HEK293 (cell line): ENCODE results near the gene KIF4A.
A peak's percentile ranks its signal among the peaks of the same experiment; 100 is the strongest.

ENCODE experiments used
- CTCF ChIA-PET: fragments of 350-600 bp; formaldehyde crosslinking; extraction: SDS; loops from one replicate; lab custom pipeline; 2021; ENCODE audit warnings: antibody characterized with exemption; lab: Yijun Ruan, JAX
- POLR2A ChIA-PET: fragments of 300-600 bp; formaldehyde crosslinking; extraction: SDS; loops from one replicate; lab custom pipeline; 2020; ENCODE audit warnings: antibody characterized with exemption, inconsistent platforms; lab: Yijun Ruan, JAX
- H3K27ac ChIP-seq: fragments of 200-500 bp; sonication (Bioruptor generic); 2 replicates; pipeline ENCODE4 v1.5.1; 2014; ENCODE audit warnings: low read depth, low read length, control low read depth, inconsistent platforms; ENCODE audit errors: extremely low read depth
- H3K36me3 ChIP-seq, 2 experiments: fragments of 200-500 bp in 1 of 2; sonication (Bioruptor generic) in 1 of 2; 1 replicate in 1 of 2; 2 replicates in 1 of 2; pipeline ENCODE4 v1.5.1; 2014 to 2017; ENCODE audit warnings: inconsistent platforms in 2 of 2, low read length in 2 of 2; ENCODE audit not compliant: control insufficient read depth in 2 of 2, insufficient read depth in 1 of 2
- H3K4me1 ChIP-seq: fragments of 200-500 bp; sonication (Bioruptor generic); 2 replicates; pipeline ENCODE4 v1.5.1; 2014; ENCODE audit warnings: mild to moderate bottlenecking, low read length, inconsistent platforms; ENCODE audit not compliant: control insufficient read depth, insufficient read depth
- H3K4me3 ChIP-seq: 2 replicates; pipeline ENCODE4 v1.5.1; 2011; ENCODE audit warnings: low read depth, mild to moderate bottlenecking, control low read depth, low read length, moderate library complexity
- H3K9me3 ChIP-seq: fragments of 200-500 bp; sonication (Bioruptor generic); 2 replicates; pipeline ENCODE4 v1.5.1; 2014; ENCODE audit warnings: low read depth, low read length, inconsistent platforms; ENCODE audit not compliant: control insufficient read depth, insufficient read depth
- EGR2 ChIP-seq: fragments of 450-650 bp; formaldehyde crosslinking; IDR thresholded peaks from 2 replicates; pipeline ENCODE4 v1.5.1; 2016; ENCODE audit warnings: low read depth, missing biosample characterization, missing genetic modification characterization
- KLF10 ChIP-seq: fragments of 450-650 bp; IDR thresholded peaks from 2 replicates; pipeline ENCODE4 v1.5.1; 2018; ENCODE audit warnings: missing biosample characterization, mild to moderate bottlenecking, missing genetic modification characterization
- KLF17 ChIP-seq: fragments of 450-650 bp; formaldehyde crosslinking; IDR thresholded peaks from 2 replicates; pipeline ENCODE4 v1.5.1; 2016; ENCODE audit warnings: missing biosample characterization, missing genetic modification characterization
- KLF8 ChIP-seq: fragments of 450-650 bp; formaldehyde crosslinking; IDR thresholded peaks from 2 replicates; pipeline ENCODE4 v1.5.1; 2016; ENCODE audit warnings: missing biosample characterization, missing genetic modification characterization
- KLF9 ChIP-seq: fragments of 450-650 bp; formaldehyde crosslinking; IDR thresholded peaks from 2 replicates; pipeline ENCODE4 v1.5.1; 2016; ENCODE audit warnings: missing biosample characterization, missing genetic modification characterization, low read depth
- PRDM10 ChIP-seq: fragments of 450-650 bp; formaldehyde crosslinking; IDR thresholded peaks from 2 replicates; pipeline ENCODE4 v1.5.1; 2016; ENCODE audit warnings: missing biosample characterization, missing genetic modification characterization
- RBAK ChIP-seq: fragments of 450-650 bp; formaldehyde crosslinking; IDR thresholded peaks from 2 replicates; pipeline ENCODE4 v1.5.1; 2016; ENCODE audit warnings: missing biosample characterization, missing genetic modification characterization
- REPIN1 ChIP-seq: fragments of 450-650 bp; formaldehyde crosslinking; IDR thresholded peaks from 2 replicates; pipeline ENCODE4 v1.5.1; 2017; ENCODE audit warnings: missing biosample characterization, missing genetic modification characterization, low read depth
- SCRT2 ChIP-seq: fragments of 450-650 bp; formaldehyde crosslinking; IDR thresholded peaks from 2 replicates; pipeline ENCODE4 v1.5.1; 2016; ENCODE audit warnings: missing biosample characterization, missing genetic modification characterization
- SP3 ChIP-seq: fragments of 450-650 bp; formaldehyde crosslinking; IDR thresholded peaks from 2 replicates; pipeline ENCODE4 v1.5.1; 2016; ENCODE audit warnings: missing biosample characterization, missing genetic modification characterization
- ZBTB17 ChIP-seq: fragments of 450-650 bp; formaldehyde crosslinking; IDR thresholded peaks from 2 replicates; pipeline ENCODE4 v1.5.1; 2016; ENCODE audit warnings: missing biosample characterization, missing genetic modification characterization
- ZFP41 ChIP-seq: fragments of 450-650 bp; formaldehyde crosslinking; IDR thresholded peaks from 2 replicates; pipeline ENCODE4 v1.5.1; 2016; ENCODE audit warnings: missing biosample characterization, missing genetic modification characterization, borderline replicate concordance
- ZIC2 ChIP-seq: fragments of 450-650 bp; formaldehyde crosslinking; IDR thresholded peaks from 2 replicates; pipeline ENCODE4 v1.5.1; 2016; ENCODE audit warnings: missing biosample characterization, missing genetic modification characterization
- ZNF10 ChIP-seq: fragments of 450-650 bp; formaldehyde crosslinking; IDR thresholded peaks from 2 replicates; pipeline ENCODE4 v1.5.1; 2017; ENCODE audit warnings: missing biosample characterization, missing genetic modification characterization
- ZNF138 ChIP-seq: fragments of 450-650 bp; formaldehyde crosslinking; IDR thresholded peaks from 2 replicates; pipeline ENCODE4 v1.5.1; 2016; ENCODE audit warnings: missing biosample characterization, missing genetic modification characterization, borderline replicate concordance
- ZNF239 ChIP-seq: fragments of 450-650 bp; formaldehyde crosslinking; IDR thresholded peaks from 2 replicates; pipeline ENCODE4 v1.5.1; 2016; ENCODE audit warnings: missing biosample characterization, missing genetic modification characterization
- ZNF510 ChIP-seq: fragments of 450-650 bp; formaldehyde crosslinking; IDR thresholded peaks from 2 replicates; pipeline ENCODE4 v1.5.1; 2018; ENCODE audit warnings: mild to moderate bottlenecking, missing genetic modification characterization, missing biosample characterization; ENCODE audit not compliant: insufficient replicate concordance
- ZNF513 ChIP-seq: fragments of 450-650 bp; IDR thresholded peaks from 2 replicates; pipeline ENCODE4 v1.5.1; 2018; ENCODE audit warnings: missing biosample characterization, missing genetic modification characterization
- ZNF561 ChIP-seq: fragments of 450-650 bp; IDR thresholded peaks from 2 replicates; pipeline ENCODE4 v1.5.1; 2018; ENCODE audit warnings: missing biosample characterization, missing genetic modification characterization, borderline replicate concordance
- ZNF664 ChIP-seq: fragments of 450-650 bp; formaldehyde crosslinking; IDR thresholded peaks from 2 replicates; pipeline ENCODE4 v1.5.1; 2016; ENCODE audit warnings: missing biosample characterization, missing genetic modification characterization
- ZNF692 ChIP-seq: fragments of 450-650 bp; formaldehyde crosslinking; IDR thresholded peaks from 2 replicates; pipeline ENCODE4 v1.5.1; 2016; ENCODE audit warnings: missing biosample characterization, missing genetic modification characterization
- ZNF76 ChIP-seq: fragments of 450-650 bp; formaldehyde crosslinking; IDR thresholded peaks from 2 replicates; pipeline ENCODE4; 2016; ENCODE audit warnings: low read depth, missing biosample characterization, missing genetic modification characterization, borderline replicate concordance
- ZNF791 ChIP-seq: fragments of 450-650 bp; formaldehyde crosslinking; IDR thresholded peaks from 2 replicates; pipeline ENCODE4 v1.5.1; 2016; ENCODE audit warnings: missing biosample characterization, missing genetic modification characterization
- ZNF837 ChIP-seq: fragments of 450-650 bp; formaldehyde crosslinking; IDR thresholded peaks from 2 replicates; pipeline ENCODE4 v1.5.1; 2016; ENCODE audit warnings: missing biosample characterization, missing genetic modification characterization
- ZNF843 ChIP-seq: fragments of 450-650 bp; formaldehyde crosslinking; IDR thresholded peaks from 2 replicates; pipeline ENCODE4 v1.5.1; 2016; ENCODE audit warnings: missing biosample characterization, missing genetic modification characterization

KIF4A gene

GRCh38 chrX:70289793-70290770 lies at the start of gene KIF4A, which contains the start of gene PDZD11:
Gene KIF4A, plus strand, starts transcription at chrX:70290104. Its CDS starts 355 bp downstream, at chrX:70290459.
Gene PDZD11, minus strand, starts transcription at chrX:70289927. Its CDS starts 586 bp downstream, at chrX:70289341.
- CTCF ChIA-PET = interaction anchor here (0.5 to 1.6 kb wide), 5 partner anchors 8 to 810 kb away, joined by 3 to 7 read pairs (median 3); partner anchors contain the start of genes IGBP1 and RAB41
- H3K4me3 ChIP-seq = peak within 1 kb of the TSS; percentile 70
- peak within 1 kb of the TSS; percentile 55 for H3K27ac ChIP-seq
- H3K36me3 ChIP-seq = peaks cover 15 to 56% of the 10 kb centered on the region in 2 experiments
- POLR2A ChIA-PET = interaction anchor here (0.6 to 1.5 kb wide), 13 partner anchors 10 to 174 kb away, joined by 3 to 9 read pairs (median 4); partner anchors contain the start of gene IGBP1
- H3K9me3 ChIP-seq = no peaks in the 10 kb centered on the region; the same call in 1 of the 2 replicates
- H3K4me1 ChIP-seq = peaks cover 7% of the 10 kb centered on the region; the same call in 1 of the 2 replicates
- no peak for TF ChIP-seq EGR2 (tag by site-specific recombination)
- no peak for TF ChIP-seq ZNF664 (tag by site-specific recombination)
- TF ChIP-seq PRDM10 (tag by site-specific recombination) = no peak
- TF ChIP-seq KLF10 = peak; percentile 28; the same call in 1 of the 2 replicates
- peak; percentile 25; the same call in 1 of the 2 replicates for TF ChIP-seq ZNF76 (tag by site-specific recombination)
- no peak for TF ChIP-seq REPIN1 (tag by site-specific recombination)
- peak; percentile 84 for TF ChIP-seq SP3 (tag by site-specific recombination)
- TF ChIP-seq ZNF837 = no peak
- TF ChIP-seq ZBTB17 (tag by site-specific recombination) = peak; percentile 7; the same call in 1 of the 2 replicates
- TF ChIP-seq ZNF513 = no peak
- TF ChIP-seq ZNF510 (tag by site-specific recombination) = no peak
- 0 out of 2 replicates have a peak, but pooled peaks have one; percentile 15 for TF ChIP-seq KLF17 (tag by site-specific recombination)
- TF ChIP-seq ZNF692 = no peak
- peak; percentile 28; the same call in 1 of the 2 replicates for TF ChIP-seq ZNF10 (tag by site-specific recombination)
- no peak for TF ChIP-seq RBAK (tag by site-specific recombination)
- TF ChIP-seq ZIC2 (tag by site-specific recombination) = peak; percentile 51
- TF ChIP-seq ZNF239 (tag by site-specific recombination) = no peak
- TF ChIP-seq ZNF791 (tag by site-specific recombination) = no peak
- 0 out of 2 replicates have a peak, but pooled peaks have one; percentile 26 for TF ChIP-seq ZNF843 (tag by site-specific recombination)
- TF ChIP-seq KLF9 (tag by site-specific recombination) = peak; percentile 50; the same call in 1 of the 2 replicates
- no peak for TF ChIP-seq ZFP41
- peak; percentile 59 for TF ChIP-seq KLF8 (tag by site-specific recombination)
- no peak for TF ChIP-seq ZNF138 (tag by site-specific recombination)
- TF ChIP-seq SCRT2 (tag by site-specific recombination) = no peak
- 0 out of 2 replicates have a peak, but pooled peaks have one; percentile 55 for TF ChIP-seq ZNF561 (tag by site-specific recombination)
